GM19023 (cell line): ENCODE results near the gene MDFIC.

Experiments
- ATAC-seq: cut with Tn5 transposase; IDR thresholded peaks from one replicate; pipeline ENCODE4 v1.9.1; 2021; ENCODE audit warnings: mild to moderate bottlenecking, moderate library complexity; ENCODE audit not compliant: unreplicated experiment

The MDFIC gene

DNA sequence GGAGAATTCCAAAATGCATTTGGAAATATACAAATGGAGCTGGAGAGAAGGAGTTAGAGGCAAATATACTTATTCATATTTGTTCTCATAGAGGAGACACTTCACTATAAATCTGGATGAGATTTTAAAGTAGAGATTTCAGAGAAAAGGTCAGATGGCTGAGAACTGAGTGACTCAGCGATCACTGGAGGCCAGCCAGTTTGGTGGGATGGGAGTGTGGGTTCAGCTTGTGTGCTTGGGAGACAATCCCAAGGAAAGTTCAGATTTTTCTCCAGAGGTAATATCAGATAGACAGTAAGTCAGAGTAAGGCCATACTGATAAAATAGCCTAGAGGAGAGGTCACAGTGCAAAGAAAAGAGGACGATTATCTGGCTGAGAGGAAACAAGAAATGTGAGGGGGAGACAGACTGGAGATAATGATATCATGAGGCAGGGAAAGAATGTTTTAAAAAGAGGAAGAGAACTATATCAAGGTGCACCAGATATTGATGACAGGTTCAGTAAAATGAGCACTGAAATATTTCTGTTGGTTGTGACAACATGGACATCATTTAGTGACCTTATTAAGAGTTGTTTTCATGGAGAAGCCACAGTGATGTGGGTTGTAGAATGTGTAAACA lies 67.0 kb downstream of the MDFIC start:
- no peak for ATAC-seq

DNA sequence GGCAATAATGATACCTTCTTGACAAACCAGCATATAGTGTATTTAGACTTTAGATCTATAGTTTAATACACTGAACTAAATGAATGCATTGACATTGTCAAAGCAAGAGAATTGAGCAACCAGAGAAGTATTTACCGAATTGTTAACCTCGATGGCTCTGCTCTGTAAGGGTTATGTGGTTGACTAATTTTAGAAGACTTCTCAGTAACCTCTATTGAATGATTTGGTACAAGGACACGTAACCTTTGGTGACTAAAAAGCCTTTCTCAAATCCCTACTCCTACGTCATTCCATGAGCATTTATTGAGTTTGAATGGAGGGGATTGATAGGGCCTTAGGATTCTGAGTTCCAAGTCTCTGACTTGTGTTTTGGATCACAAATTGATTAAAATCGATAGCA lies 67.6 kb downstream of the MDFIC start:
- no peak for ATAC-seq

DNA sequence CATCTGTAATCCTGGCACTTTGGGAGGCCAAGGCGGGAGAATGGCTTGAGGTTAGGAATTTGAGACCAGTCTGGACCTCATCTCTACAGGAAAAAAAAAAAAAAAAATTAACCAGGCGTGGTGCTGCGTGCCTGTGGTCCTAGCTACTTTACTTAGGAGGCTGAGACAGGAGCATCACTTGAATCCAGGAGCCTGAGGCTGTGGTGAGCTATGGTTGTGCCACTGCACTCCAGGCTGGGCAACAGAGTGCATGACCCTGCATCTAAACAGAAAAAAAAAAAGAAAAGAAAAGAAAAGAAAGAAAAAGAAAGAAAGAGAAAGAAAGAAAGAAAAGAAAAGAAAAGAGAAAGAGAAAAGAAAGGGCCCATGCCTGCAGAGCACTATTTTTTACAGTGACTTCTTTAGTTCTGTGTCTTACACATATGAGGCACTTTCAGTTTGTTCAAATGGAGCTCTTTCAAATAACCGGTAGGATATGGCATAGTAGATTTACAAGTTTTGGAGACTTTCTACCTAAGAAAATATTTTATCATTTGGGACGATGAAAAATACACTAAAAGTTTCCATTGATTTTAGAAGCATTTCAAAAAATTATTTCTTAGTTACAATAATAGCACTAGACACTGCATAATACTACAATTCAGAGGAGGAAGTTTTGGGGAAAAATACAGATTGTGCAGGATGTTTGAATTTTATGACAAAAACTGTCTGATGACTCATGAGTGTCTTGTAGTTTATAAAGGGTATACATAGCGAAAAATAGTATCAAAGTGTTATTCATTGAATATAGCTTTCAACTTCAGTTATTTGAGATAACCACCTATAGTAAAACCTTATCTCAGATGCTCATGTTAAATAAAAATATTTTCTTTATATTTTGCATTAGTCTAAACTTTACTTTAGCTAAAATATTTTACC lies 75.9 kb downstream of the MDFIC start:
- no peak for ATAC-seq

DNA sequence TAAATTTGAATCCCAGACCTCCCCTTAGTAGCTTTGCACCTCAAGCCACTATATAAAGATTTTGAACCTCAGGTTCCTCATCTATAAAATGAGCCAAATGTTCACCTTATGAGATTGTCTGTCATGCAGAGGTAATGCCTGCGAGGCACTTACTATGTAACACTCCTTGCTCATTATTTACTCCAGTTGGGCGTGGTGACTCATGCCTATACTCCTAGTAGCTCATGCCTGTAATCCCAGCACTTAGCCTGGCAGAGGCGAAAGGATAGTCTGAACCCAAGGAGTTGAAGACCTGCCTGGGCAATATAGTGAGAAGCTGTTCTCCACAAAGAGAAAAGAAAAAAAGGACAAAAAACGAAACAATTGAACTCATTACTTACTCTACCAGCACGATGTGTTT lies 82.2 kb downstream of the MDFIC start:
- ATAC-seq = no peak

DNA sequence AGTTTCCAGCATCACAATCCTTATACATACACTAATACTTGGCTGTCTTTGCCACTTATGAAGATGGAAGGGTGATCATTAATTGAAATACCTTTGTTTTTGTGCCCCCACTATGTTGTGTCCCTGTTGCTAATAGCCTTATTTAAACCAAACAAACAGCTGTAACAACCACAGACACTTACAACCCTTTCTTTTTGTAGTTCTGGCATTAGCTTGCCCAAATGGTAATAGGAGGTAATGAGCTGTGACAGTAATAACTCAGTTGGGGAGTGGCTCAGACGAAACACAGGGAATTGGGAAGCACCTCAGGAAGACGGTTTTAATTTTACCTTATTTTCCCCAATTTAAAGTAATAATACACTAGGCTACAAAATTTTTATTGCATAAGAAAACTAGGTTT lies 83.4 kb downstream of the MDFIC start:
- ATAC-seq = no peak

DNA sequence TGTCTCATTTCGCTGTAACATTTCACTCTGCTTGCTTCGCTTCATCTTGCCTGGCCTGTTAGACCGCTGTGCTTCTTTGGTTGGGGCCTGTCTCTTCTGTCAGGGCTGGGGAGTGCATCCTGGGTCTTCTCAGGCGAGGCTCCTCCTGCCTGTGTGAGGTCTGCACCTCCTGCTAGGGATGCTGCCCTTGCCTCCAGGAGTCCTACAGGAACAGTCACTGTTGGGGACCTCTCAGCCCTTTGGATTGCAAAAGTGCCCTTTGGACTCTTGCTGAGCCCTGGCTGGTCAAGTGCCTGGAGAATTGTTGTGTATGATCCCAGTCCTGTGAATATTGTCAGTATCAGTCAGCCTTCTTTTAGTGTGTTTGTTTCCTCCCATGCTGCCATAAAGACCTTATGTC lies 84.1 kb downstream of the MDFIC start:
- no peak for ATAC-seq

DNA sequence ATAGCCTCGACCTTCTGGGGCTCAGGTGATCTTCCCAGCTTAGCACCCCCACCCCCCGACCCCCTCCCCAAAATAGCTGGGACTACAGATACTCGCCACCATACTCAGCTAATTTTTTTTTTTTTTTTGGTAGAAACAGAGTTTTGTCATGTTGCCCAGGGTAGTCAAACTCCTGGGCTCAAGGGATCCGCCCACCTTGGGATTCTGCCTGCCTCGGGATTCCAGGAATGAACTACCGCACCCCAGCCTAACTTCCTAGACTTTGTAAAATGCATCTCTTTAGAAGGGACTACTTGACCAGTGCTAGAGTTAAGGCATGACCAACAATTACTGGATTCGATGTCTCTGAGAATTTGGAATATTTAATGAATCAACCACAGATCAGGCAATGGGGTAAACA lies 85.9 kb downstream of the MDFIC start:
- ATAC-seq = no peak

DNA sequence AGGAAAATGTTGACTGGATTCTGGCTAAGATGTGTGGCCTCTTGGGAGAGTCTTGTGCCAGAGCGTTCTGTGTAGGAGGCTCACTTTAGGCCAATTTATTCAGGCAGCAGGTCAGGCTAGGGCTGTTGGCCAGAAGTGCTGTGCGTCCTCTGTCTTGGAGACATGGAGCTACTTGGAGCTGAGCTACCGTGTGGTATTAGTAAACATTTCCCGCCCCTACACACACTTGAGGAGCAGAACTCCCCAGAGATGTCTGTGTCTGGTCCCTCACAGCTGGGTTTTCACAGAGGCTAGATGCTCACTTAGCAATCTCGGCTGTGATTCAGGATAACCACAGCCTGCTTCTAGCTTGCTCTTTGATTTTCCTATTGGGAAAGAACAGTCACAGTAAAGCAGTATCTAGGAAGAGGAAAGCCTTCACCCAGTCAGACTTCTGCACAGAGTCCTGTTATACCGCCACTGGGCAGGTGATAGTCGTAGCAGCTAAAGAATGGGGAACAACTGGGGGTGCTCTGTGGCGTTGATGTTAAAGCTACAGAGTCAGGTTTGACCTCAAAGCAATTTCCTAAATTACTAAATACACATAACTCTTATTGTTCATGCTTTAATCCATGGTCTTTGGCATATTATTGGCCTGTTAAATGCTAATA lies 86.7 kb downstream of the MDFIC start:
- peak; percentile 62 for ATAC-seq

DNA sequence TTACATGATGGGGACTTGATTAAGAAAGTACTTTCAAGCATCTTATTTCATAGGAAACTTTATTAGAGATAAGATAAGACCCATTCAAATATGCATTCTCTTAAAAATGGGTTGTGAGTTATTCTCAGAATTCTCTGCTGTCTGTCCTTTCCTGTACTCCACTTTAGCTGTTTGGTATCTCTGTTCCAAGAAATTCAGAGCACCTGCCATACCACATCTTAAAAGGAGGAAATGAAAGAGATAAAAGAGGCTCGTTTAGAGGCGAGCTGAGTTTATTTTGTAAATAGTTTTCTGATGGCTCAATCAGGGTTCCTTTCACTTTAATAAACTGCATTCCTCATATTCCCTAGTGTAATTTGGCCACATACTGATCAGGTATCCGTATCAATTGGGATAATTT lies 87.2 kb downstream of the MDFIC start:
- ATAC-seq = peak; percentile 43

DNA sequence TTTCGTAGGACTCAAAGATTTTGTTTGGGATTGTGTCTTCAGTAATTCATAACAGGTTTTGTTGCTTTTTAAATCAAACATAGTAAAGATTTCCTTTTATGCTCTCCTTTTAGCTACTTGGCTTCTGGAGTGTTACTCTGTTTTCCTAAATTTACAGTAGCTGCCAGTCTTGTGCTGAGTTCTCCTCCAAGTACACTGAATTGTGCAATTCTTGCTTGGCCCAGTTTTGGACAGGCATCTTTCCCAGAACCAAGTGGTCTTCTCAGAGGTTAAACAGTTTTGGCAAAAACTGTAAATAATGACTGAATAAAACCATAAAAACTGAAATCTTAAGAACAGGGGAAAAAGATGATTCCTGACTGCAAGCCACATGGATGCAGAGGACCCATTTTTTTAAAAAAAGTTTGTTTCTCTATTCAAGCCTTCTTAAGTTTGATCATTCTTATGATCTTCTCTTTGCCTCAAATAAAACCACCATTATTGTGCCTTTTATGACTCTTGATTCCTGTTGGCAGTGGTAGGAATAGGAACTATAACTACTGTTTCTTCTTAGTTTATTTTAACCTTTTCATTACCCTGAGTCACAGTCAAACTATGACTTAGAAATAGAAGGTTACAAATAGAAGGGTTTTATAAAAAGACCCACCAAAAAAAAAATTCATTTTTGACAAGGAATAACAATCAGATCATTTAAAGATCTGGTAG lies 88.0 kb downstream of the MDFIC start:
- no peak for ATAC-seq

DNA sequence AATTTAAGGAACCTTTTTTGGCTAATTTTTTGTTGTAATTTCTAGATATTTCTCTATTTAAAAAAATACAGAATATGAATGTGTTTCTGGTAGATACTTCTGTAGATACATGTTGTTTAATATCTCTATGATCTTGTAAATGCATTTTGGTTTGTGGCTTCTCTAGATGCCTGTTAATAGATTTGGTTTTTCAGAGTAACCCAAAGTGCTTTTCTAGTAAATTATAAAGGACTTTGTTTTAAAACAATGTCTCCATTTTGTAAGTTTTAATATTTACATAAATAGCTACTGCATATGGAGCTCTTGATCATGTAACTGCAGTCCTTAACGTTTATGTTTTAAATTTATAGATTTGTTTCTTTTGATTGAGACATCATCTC lies 88.5 kb downstream of the MDFIC start:
- no peak for ATAC-seq

DNA sequence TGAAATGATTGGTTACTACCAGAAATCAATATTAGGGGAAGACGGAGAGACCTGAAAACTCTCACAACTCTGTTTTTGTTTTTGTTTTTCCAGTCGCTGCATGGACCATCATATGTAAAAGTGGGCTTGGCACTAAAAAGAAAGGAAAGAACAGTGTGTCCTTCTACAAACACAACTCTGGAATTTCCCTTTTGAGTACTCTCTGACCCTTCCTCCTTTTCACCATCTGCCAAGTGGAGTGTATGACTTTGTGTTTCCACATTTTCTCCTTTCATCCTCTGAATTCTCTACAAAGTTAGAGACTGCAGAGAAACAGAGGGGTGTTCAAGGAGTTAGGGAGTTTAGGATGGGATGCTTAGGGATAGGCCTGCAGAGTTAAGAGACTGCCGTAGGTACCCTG lies 92.0 kb downstream of the MDFIC start:
- no peak for ATAC-seq

DNA sequence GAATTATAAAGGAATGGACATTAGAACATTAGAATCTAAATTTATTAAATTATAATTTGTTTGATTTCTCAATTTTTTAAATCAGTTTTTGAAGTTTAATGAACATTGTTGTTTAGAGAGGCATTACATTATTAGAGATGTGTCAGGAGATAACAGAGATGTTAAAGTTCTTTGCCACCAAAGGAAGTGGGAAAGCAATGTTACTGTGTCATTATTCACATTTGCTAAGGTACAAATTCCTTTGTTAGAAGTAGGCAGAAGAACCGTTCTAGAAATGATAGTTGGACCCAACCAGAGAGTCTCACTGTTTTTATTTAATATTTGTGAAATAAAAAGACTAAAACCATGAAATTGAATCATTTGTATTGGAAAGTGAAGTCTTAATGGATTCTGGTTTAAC lies 92.9 kb downstream of the MDFIC start:
- ATAC-seq = no peak

DNA sequence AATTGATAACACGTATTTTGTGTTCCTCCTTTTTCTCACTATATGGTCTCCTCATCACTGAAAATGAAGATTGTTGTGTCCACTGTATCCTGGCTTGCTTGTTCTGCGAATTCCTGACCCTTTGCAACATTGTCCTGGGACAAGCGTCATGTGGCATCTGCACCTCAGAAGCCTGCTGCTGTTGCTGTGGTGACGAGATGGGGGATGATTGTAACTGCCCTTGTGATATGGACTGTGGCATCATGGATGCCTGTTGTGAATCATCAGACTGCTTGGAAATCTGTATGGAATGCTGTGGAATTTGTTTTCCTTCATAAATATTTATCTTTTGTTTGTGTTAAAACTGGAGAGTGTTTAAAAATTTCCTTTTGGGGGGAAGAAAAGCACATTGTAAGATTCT lies 93.7 kb downstream of the MDFIC start:
- ATAC-seq = no peak

DNA sequence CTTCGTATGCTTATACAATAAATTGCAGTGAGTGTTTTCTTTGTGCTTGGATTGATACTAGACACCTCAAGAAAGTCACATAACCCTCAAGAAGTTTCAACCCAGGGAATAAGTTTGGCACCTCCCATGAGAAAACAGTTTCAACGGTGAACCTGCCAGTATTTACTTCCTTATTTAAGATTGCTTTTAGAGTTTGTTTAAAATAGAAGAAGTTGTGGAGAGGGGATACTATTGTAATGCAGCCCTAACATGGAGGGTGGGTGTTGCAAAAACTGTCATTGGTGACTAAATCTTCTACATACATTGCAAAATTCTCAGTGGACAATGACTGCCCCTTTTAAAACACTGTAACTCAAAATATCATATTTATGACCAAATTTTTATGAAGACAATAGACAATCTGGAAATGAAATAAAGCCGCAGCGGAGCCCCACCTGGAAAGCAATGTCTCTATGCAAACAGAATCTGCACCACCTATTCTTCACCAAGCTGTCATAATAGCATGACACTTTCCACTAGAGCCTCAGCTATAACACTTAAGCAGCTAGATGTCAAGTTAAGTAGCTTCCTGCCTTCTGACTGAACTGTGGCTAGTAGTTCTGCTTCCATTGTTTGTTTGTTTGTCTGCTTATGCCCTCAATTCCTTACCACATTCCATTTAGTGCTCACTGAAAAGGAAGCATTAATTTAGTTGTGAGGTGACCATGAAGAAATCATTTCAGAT lies 98.2 kb downstream of the MDFIC start:
- ATAC-seq = no peak

DNA sequence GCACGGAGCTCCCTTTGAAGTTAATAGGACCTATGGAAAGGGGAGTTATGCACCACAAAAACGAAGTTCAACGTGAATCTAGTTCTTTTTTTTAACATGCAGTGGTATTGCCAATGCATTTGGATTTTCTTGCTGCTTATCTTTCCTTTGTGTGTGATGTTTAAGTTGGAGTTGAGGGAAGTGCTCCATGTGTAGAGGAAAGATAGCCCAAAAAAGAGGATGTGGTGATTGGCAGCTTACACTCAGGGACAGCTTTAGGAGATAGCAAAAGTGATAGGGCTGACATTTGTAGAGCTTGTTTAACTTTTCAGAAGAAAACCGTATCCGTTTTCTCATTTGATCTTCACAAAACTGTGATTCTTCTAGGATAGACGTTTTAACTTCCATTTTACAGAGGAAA lies 101.3 kb downstream of the MDFIC start:
- ATAC-seq = no peak

DNA sequence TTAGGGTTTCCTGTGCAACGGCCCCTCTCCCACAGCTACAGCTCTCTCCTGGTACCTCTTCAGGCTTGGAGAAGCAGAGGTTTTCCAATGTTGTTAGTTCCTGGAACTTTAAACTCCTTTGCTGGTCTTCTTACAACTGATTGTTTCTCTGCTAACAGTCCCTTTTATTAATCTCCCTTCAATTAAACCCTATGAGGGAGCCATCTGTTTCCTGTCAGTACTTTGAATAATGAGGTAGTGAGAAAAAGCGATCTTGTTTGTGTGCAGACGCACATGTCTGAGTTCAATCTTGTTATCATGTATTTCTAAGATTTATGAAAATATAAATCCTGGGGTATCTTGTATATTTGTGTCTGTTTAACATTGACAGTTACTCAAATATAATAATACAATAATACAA lies 102.4 kb downstream of the MDFIC start:
- ATAC-seq = no peak

DNA sequence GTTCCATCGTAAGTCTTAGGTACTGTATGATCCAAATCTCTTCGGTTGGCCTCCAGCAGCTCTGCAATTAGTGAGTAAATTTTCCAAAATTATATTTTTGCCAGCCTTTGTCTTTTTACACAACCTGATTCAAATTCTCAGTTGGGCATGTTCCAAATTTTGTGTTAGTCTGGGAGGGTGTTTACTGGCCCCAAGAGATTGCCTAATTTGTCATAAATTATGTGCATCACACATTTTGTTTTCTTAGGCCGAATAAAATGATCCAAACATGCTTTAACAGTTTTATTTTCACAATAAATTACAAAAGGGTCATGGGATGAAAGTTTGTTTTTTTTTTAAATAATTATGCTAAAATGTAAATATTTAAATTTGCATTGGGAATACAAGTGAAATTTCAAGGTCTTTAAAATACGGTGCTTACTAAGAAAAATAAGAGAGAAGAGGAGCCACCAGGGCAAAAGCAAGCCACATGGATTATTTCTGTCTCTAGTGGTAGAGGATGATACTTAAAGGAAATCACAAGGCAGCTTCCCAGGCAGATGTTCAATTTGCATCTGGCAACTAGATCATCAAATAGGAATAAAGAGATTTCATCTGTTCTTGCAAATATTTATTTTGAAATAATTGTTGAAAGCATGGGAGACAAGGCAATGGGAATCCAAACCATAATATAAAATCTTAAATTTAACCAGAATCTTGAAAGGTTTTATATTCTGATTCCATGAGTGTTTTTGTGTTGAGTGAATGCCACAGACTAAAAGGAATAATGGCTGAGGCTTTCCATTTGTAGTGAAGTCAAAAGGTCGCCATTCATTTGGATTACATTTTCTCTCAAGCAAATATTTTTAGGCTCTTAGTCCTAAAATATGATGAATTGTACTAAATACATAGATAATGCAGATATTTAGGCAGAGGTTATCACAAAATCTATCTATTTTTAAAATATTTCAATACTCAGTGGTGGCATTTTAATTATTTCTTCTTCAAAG lies 111.1 kb downstream of the MDFIC start:
- ATAC-seq = no peak

DNA sequence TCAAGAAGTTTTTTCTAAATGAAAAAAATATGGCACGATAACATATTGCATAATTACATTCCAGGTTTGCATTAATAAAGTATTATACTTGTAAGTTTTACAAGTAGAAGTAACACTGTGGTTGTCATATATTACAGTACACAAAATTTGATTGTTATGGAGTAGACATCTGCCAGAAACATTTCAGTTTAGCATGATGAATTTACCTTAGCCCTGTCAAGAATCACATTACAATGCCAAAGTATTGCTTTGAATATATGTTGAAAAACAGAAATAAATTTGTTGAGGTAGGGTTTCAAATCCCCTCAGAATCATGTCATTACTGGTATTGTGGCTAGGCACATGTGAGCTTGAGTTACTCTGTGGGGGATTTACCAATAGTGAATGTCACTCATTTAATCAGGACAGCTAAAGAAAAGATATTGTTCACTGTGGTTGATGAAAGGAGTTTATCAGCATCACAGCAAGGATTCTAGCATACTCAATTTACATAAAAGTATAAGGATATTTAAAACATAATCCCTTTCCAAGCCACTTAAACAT lies 112.1 kb downstream of the MDFIC start:
- no peak for ATAC-seq
